Endothelial cell of coronary artery (primary cell): ENCODE results near the gene NHSL2. TPM values are rescaled to one million over a fixed set of nuclear protein-coding genes. Genes with fewer than 3 reads are reported as not detected.

Experiments
- total RNA-seq: library from RNA; depleted of rRNA; stranded (reverse); fragments of >200 nt; gene quantifications from 2 replicates; pipeline ENCODE4 v1.2.3, GENCODE V29; 2014

The NHSL2 gene
- 21.1 and 21.6 TPM in 2 replicates for total RNA-seq

DNA sequence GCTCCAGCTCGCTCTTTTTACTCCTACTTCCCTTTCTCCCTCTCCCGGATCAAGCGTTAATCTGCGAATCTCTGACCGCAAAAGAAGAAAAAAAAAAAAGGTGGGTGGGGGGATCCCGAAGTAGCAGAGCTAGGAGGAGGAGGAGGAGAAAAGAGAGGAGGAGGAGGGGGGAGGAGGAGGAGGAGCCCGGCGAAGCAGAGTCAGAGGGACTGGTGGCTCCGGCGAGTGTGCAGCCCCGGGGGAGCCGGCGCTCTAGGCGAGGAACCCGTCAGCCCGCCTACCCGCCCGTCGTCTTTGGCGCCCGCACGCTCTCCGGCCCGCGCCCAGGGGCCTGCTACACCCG lies at the start of gene NHSL2:
TSS of gene NHSL2 (plus strand) at position 203 of the 343 bp plus-strand sequence.

DNA sequence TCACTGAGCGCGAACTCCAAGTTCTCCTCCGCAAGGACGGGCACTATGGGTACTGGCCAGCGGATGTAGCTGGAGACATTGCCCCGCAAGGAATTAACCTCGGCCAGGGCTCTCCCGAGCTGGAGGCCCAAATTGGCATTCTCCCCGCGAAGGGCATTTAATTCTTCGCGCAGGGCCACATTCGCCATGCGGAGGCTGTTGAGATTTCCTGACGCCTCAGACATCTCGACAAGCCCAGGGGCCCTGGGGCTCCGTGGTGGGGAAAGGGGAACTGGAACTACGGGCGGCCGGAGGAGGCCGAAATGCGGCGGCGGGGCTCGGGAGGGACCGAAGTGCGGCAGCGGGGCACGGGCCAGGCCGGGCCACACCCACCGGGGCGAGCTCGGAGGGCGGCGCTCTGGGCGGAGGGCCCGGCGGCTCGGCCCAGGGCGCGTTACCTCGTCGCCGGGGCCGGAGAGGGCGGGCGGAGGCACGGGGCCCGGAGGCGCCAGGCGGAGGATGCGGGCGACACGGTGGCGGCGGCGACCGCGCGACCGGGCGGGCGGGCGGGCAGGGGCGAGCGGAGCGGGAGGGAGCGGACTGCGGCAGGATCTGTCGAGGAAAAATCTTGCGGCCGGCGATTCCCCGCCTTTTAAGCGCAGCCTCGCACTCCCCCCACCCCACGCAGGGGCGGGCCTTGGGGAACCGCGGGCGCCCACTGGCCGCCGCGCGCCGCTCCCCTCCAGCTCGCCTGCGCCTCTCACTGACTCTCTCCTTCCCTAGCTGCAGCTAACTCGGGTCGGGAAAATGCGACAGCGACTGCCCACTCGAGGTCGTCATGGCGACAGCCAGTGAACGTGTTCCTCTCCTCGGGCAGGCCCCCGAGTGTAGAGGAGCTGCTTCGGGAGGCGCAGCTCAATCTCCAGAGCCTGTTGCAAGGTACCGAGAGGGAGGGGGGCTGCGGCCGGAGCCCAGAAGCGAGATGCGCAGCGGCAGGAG lies 221.0 kb downstream of the NHSL2 start, which contains the start of gene RTL5:
TSS of gene RTL5 (minus strand) at position 599 of the 978 bp plus-strand sequence.

DNA sequence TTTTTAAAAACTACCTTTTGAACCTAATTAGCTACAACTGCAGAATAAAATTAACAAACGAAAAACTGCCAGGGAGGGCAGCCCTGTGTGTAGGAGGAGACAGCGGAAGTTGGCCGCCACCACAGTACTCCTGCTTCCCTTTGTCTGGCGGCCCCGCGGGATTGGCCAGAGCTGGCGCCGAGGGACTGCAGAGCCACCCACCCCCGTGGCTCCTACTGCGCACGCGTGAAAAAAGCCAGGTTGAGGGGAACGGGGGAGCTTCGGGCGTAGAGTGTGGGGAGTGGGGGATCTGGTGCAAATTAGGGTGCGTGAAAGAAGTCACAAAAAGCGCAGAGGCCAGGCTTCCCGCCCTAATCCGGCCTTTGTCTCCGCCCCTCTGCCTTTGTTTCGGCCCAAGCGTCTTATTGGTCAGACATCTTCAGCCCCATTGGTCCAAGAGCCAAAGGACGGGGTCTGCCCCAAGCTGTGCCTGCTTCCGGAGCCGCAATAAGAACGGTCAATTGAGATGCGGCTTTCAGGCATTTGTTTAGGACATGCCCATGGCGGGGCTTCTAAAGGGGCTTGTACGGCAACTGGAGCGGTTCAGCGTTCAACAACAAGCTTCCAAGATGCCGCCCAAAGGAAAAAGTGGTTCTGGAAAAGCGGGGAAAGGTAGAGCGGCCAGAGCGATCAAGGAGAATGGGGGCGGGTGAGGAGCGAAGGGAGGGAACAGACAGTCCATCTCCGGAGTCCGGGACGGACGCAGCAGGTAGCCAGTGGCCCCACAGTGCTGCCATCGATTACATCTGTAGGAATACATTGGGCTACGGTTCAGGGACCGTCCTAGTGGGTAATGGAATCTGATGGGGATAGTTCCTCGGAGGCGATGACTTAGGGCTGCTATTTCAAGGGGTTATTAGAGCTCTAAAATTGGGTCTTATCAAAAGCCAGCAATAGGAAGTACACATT lies 270.8 kb downstream of the NHSL2 start, which contains the start of gene PIN4:
TSS of gene PIN4 (plus strand) at position 580 of the 948 bp plus-strand sequence. CDS start at position 609, 29 bp downstream.

Other genes with a start within 250 kb of the NHSL2 start
- not detected in 2 replicates for gene CXorf49, start 192.6 kb upstream of the NHSL2 start, total RNA-seq
- gene CXorf49B, start 147.5 kb upstream of the NHSL2 start, total RNA-seq = not detected in 2 replicates
- gene RTL5, start 221.1 kb downstream of the NHSL2 start, total RNA-seq = 0.09 and 0.47 TPM in 2 replicates